ENCODE data around the gene TTC9B.

- TF ChIP-seq, protein P1, sequence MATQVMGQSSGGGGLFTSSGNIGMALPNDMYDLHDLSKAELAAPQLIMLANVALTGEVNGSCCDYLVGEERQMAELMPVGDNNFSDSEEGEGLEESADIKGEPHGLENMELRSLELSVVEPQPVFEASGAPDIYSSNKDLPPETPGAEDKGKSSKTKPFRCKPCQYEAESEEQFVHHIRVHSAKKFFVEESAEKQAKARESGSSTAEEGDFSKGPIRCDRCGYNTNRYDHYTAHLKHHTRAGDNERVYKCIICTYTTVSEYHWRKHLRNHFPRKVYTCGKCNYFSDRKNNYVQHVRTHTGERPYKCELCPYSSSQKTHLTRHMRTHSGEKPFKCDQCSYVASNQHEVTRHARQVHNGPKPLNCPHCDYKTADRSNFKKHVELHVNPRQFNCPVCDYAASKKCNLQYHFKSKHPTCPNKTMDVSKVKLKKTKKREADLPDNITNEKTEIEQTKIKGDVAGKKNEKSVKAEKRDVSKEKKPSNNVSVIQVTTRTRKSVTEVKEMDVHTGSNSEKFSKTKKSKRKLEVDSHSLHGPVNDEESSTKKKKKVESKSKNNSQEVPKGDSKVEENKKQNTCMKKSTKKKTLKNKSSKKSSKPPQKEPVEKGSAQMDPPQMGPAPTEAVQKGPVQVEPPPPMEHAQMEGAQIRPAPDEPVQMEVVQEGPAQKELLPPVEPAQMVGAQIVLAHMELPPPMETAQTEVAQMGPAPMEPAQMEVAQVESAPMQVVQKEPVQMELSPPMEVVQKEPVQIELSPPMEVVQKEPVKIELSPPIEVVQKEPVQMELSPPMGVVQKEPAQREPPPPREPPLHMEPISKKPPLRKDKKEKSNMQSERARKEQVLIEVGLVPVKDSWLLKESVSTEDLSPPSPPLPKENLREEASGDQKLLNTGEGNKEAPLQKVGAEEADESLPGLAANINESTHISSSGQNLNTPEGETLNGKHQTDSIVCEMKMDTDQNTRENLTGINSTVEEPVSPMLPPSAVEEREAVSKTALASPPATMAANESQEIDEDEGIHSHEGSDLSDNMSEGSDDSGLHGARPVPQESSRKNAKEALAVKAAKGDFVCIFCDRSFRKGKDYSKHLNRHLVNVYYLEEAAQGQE (IDR thresholded peaks at IDR 0.05; ENCODE audit: insufficient read depth in 1 of 2, low read depth in 2 of 2, low read length in 2 of 2), result no peak
- TF ChIP-seq POLR2AphosphoS5 (IDR thresholded peaks at IDR 0.05; ENCODE audit: low read depth, low read length) (no peak), TAF1 (IDR thresholded peaks at IDR 0.05; ENCODE audit: borderline replicate concordance, insufficient read depth, low read length) (no peak)
Observed at GRCh38 chr19:40247178-40247577, 29.0 kb upstream of the TTC9B start.
